ENCODE measurements around the gene LMBR1.
"Not testable (repeated sequence)": the region's sequence is repeated elsewhere in the genome, so short reads cannot be mapped to it uniquely, and the experiment has no call there.

LMBR1 gene

DNA sequence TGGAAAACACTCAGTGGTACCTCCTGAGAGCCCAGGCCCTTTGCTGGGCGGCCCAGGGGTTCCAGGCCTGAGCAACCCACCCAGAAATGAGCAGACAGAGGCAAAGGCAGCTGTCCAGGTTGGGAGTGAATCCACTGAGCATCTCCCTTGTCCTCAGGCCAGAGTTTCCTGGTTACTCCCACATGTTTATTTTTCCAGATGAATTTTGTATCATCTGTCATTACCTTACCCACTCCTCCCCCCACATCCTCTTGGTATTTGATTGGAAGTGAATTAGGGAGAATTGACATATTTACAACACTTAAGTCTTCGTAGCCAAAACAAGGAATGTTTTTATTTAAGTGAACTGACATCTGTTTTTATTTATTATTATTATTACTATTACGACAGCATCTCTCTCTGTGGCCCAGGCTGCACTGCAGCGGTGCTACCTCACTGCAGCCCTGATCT is 13.2 kb upstream of the LMBR1 start:
- no peaks in the 10 kb centered on the region for H3K9me3 ChIP-seq (ENCODE audit: control extremely low read depth in 1 of 5, control insufficient read depth in 4 of 5, insufficient read depth in 2 of 5, low read depth in 1 of 5, low read length in 4 of 5)
- H3K36me3 ChIP-seq (ENCODE audit: control insufficient read depth in 4 of 4, insufficient read depth in 4 of 4, low read length in 3 of 4), result no peaks in the 10 kb centered on the region
- no peak for DNase-seq
- no peaks in the 10 kb centered on the region for H3K27me3 ChIP-seq (replicated peaks in 2 of 5; ENCODE audit: control insufficient read depth in 4 of 5, insufficient read depth in 5 of 5, low read length in 4 of 5)
- CTCF ChIA-PET, result interaction anchor here (1.1 to 2.1 kb wide), 2 partner anchors 20 to 42 kb away, joined by 3 to 4 read pairs; no protein-coding TSS in a partner anchor
- H3K4me3 ChIP-seq (ENCODE audit: control insufficient read depth in 1 of 7, extremely low read depth in 1 of 7, insufficient read depth in 4 of 7, low read depth in 2 of 7, low read length in 6 of 7), result no peak overlapping the region
- no peak overlapping the region for H3K27ac ChIP-seq (ENCODE audit: insufficient read depth in 1 of 2, low read depth in 1 of 2, low read length in 2 of 2, poor library complexity in 1 of 2, severe bottlenecking in 2 of 2)
- WGBS (ENCODE audit: insufficient coverage), result 94% methylated on average over 3 of the region's 4 CpGs
- H3K4me1 ChIP-seq (ENCODE audit: control extremely low read depth in 1 of 4, control insufficient read depth in 4 of 4, insufficient read depth in 4 of 4, low read length in 3 of 4), result peaks cover 0 to 3% (median under 1%) of the 10 kb centered on the region in 4 experiments
- POLR2A ChIA-PET, result no interaction called here

DNA sequence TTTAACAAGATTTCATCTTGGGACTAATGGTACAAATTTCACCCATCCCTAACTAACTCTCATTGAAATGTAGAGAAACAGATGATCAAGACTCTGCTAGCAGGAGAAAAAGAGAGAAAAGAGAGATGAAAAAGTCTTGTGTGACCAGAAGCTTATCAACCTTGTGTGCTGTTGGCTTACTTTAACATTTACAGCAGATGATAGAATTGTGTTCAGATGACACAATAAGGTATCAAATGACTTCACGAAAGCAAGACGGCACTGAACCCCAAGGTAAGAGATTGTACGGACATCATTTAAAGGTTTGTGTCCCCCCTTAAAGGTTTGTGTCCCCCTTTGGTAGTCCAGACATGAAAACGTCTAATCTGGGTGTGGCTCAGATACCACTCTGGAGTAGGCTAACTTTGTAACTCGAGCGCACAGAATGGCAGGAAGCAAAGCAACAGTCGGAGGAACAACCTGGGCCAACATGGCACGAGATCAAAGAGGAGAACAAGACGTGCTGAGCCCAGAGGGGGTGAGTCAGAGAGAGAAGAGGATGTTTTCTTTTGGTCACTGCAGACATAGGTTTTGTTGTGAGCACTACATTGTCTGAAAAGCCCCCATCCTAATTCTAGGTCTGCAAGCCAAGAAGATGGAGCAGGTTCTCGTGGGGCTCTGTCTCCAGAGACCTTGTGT is 10.4 kb upstream of the LMBR1 start:
- Histone ChIP-seq H3K4me3 (ENCODE audit: control insufficient read depth in 1 of 7, extremely low read depth in 1 of 7, insufficient read depth in 4 of 7, low read depth in 2 of 7, low read length in 6 of 7) (no peak overlapping the region), H3K27me3 (replicated peaks in 2 of 5; ENCODE audit: control insufficient read depth in 4 of 5, insufficient read depth in 5 of 5, low read length in 4 of 5) (peaks cover 0 to 1% (median 0%) of the 10 kb centered on the region in 5 experiments), H3K27ac (ENCODE audit: insufficient read depth in 1 of 2, low read depth in 1 of 2, low read length in 2 of 2, poor library complexity in 1 of 2, severe bottlenecking in 2 of 2) (no peak overlapping the region), H3K9me3 (ENCODE audit: control extremely low read depth in 1 of 5, control insufficient read depth in 4 of 5, insufficient read depth in 2 of 5, low read depth in 1 of 5, low read length in 4 of 5) (no peaks in the 10 kb centered on the region), H3K36me3 (ENCODE audit: control insufficient read depth in 4 of 4, insufficient read depth in 4 of 4, low read length in 3 of 4) (no peaks in the 10 kb centered on the region), H3K4me1 (ENCODE audit: control extremely low read depth in 1 of 4, control insufficient read depth in 4 of 4, insufficient read depth in 4 of 4, low read length in 3 of 4) (no peaks in the 10 kb centered on the region)
- peak in 2 of 3 donors; percentile 30 to 35 for DNase-seq
- 72% methylated on average over 10 of the region's 10 CpGs for WGBS (ENCODE audit: insufficient coverage)
- POLR2A ChIA-PET, result no interaction called here
- CTCF ChIA-PET, result interaction anchor here (1.2 kb wide), 1 partner anchor 10 kb away, joined by 4 read pairs; no protein-coding TSS in a partner anchor

DNA sequence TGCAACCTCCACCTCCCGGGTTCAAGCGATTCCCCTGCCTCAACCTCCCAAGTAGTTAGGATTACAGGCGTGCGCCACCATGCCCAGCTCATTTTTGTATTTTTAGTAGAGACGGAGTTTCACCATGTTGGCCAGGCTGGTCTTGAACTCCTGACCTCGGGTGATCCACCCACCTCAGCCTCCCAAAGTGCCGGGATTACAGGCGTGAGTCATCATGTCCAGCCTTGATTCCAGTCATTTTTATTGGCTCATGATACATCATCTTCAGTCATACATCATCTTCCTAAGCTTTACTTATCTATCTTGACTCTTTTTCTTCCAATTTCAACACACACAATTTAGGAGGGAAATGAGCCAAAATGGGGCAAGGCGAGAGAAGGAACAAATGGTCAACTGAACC is 7.1 kb upstream of the LMBR1 start:
- CTCF ChIA-PET, result not testable (repeated sequence)

DNA sequence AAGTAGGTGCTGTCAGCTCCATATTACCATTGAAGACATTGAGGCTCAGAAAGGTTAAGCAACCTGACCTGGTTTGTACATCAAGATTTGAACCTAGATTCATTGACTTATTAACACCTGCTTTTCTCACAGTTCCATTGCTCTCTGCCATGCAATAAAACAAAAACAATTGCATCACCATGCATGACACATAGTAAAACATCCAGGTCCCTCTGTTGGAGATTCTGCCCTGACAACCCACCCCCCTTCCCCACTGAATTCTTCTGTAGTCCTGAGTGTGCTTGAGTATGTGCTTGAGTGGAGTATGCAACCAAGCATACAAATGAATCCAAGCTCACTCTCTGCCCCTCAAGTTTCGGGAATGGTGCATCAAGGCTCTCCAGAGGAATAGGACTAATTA is 6.0 kb upstream of the LMBR1 start:
- no peaks in the 10 kb centered on the region for H3K9me3 ChIP-seq (ENCODE audit: control extremely low read depth in 1 of 5, control insufficient read depth in 4 of 5, insufficient read depth in 2 of 5, low read depth in 1 of 5, low read length in 4 of 5)
- ChIA-PET POLR2A (no interaction called here), CTCF (interaction anchor here (0.9 kb wide), 1 partner anchor 70 kb away, joined by 4 read pairs; no protein-coding TSS in a partner anchor)
- no peak overlapping the region for H3K4me3 ChIP-seq (ENCODE audit: control insufficient read depth in 1 of 7, extremely low read depth in 1 of 7, insufficient read depth in 4 of 7, low read depth in 2 of 7, low read length in 6 of 7)
- peaks cover 8 to 32% (median 21%) of the 10 kb centered on the region in 4 experiments for H3K4me1 ChIP-seq (ENCODE audit: control extremely low read depth in 1 of 4, control insufficient read depth in 4 of 4, insufficient read depth in 4 of 4, low read length in 3 of 4)
- WGBS (ENCODE audit: insufficient coverage), result 100% methylated on average over 1 of the region's 1 CpG
- H3K27me3 ChIP-seq (replicated peaks in 2 of 5; ENCODE audit: control insufficient read depth in 4 of 5, insufficient read depth in 5 of 5, low read length in 4 of 5), result peaks cover 0 to 1% (median 0%) of the 10 kb centered on the region in 5 experiments
- no peak for DNase-seq
- H3K36me3 ChIP-seq (ENCODE audit: control insufficient read depth in 4 of 4, insufficient read depth in 4 of 4, low read length in 3 of 4), result no peaks in the 10 kb centered on the region
- H3K27ac ChIP-seq (ENCODE audit: insufficient read depth in 1 of 2, low read depth in 1 of 2, low read length in 2 of 2, poor library complexity in 1 of 2, severe bottlenecking in 2 of 2), result no peak overlapping the region

More for the DNA sequence above, 7.1 kb upstream of the LMBR1 start:
- H3K9me3 ChIP-seq (ENCODE audit: control extremely low read depth in 1 of 5, control insufficient read depth in 4 of 5, insufficient read depth in 2 of 5, low read depth in 1 of 5, low read length in 4 of 5); POLR2A ChIA-PET; H3K4me3 ChIP-seq (ENCODE audit: control insufficient read depth in 1 of 7, extremely low read depth in 1 of 7, insufficient read depth in 4 of 7, low read depth in 2 of 7, low read length in 6 of 7); H3K36me3 ChIP-seq (ENCODE audit: control insufficient read depth in 4 of 4, insufficient read depth in 4 of 4, low read length in 3 of 4); DNase-seq; H3K27me3 ChIP-seq (replicated peaks in 2 of 5; ENCODE audit: control insufficient read depth in 4 of 5, insufficient read depth in 5 of 5, low read length in 4 of 5); H3K27ac ChIP-seq (ENCODE audit: insufficient read depth in 1 of 2, low read depth in 1 of 2, low read length in 2 of 2, poor library complexity in 1 of 2, severe bottlenecking in 2 of 2): not testable (repeated sequence)
- H3K4me1 ChIP-seq (ENCODE audit: control extremely low read depth in 1 of 4, control insufficient read depth in 4 of 4, insufficient read depth in 4 of 4, low read length in 3 of 4), result peaks cover 8 to 21% (median 14%) of the 10 kb centered on the region in 4 experiments
- WGBS (ENCODE audit: insufficient coverage), result 97% methylated on average over 7 of the region's 9 CpGs

DNA sequence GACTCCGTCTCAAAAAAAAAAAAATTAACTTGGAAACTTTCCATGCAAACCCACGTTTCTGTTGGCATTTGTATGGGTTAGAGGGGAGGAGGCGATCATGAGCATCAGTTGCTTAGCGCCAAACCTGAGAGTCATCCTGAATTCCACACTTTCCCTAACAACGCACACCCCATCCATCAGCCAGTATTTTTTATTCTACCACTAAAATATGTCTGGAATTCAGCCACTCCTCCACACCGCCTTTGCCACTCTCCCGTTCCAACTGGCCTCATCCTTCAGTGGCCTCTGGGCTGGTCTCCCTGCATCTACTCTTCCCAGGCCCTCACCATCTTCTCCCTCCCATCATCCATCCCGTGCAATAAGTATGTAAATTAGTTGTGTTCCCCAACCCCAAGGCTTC is 4.7 kb upstream of the LMBR1 start:
- Histone ChIP-seq H3K4me1 (ENCODE audit: control extremely low read depth in 1 of 4, control insufficient read depth in 4 of 4, insufficient read depth in 4 of 4, low read length in 3 of 4) (peaks cover 8 to 38% (median 28%) of the 10 kb centered on the region in 4 experiments), H3K27ac (ENCODE audit: insufficient read depth in 1 of 2, low read depth in 1 of 2, low read length in 2 of 2, poor library complexity in 1 of 2, severe bottlenecking in 2 of 2) (no peak overlapping the region), H3K4me3 (ENCODE audit: control insufficient read depth in 1 of 7, extremely low read depth in 1 of 7, insufficient read depth in 4 of 7, low read depth in 2 of 7, low read length in 6 of 7) (no peak overlapping the region), H3K36me3 (ENCODE audit: control insufficient read depth in 4 of 4, insufficient read depth in 4 of 4, low read length in 3 of 4) (no peaks in the 10 kb centered on the region), H3K27me3 (replicated peaks in 2 of 5; ENCODE audit: control insufficient read depth in 4 of 5, insufficient read depth in 5 of 5, low read length in 4 of 5) (peaks cover 0 to 1% (median 0%) of the 10 kb centered on the region in 5 experiments), H3K9me3 (ENCODE audit: control extremely low read depth in 1 of 5, control insufficient read depth in 4 of 5, insufficient read depth in 2 of 5, low read depth in 1 of 5, low read length in 4 of 5) (no peaks in the 10 kb centered on the region)
- DNase-seq, result no peak
- whole genome bisulfite sequencing (ENCODE audit: insufficient coverage), result 90% methylated on average over 5 of the region's 8 CpGs
- CTCF ChIA-PET, result no interaction called here
- POLR2A ChIA-PET, result no interaction called here

DNA sequence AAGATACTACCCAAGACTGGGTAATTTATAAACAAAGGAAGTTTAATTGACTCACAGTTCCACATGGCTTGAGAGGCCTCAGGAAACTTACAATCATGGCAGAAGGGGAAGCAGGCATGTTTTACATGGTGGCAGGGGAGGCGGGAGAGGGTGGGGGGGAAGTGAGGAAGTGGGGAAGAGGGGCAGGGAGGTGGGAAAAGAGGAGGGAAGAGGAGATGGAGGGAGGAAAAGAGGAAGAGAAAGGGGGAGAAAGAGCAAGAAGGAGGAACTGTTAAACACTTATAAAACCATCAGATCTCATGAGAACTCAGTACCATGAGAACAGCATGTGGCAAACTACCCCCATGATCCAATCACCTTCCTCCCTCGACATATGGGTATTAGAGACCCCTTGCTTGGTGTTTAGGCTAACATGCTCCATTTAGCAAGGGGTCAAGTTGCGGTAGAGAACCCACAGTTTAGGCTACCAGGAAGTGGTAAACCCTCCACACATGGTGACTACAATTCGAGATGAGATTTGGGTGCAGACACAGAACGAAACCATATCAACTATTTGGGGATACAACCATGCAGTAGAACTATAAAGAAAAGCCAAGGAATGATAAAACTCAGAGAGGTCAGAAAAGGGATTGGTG is 3.5 kb upstream of the LMBR1 start:
- Histone ChIP-seq H3K27me3 (replicated peaks in 2 of 5; ENCODE audit: control insufficient read depth in 4 of 5, insufficient read depth in 5 of 5, low read length in 4 of 5) (peaks cover 0 to 1% (median 0%) of the 10 kb centered on the region in 5 experiments), H3K4me3 (ENCODE audit: control insufficient read depth in 1 of 7, extremely low read depth in 1 of 7, insufficient read depth in 4 of 7, low read depth in 2 of 7, low read length in 6 of 7) (no peak overlapping the region), H3K9me3 (ENCODE audit: control extremely low read depth in 1 of 5, control insufficient read depth in 4 of 5, insufficient read depth in 2 of 5, low read depth in 1 of 5, low read length in 4 of 5) (no peaks in the 10 kb centered on the region), H3K4me1 (ENCODE audit: control extremely low read depth in 1 of 4, control insufficient read depth in 4 of 4, insufficient read depth in 4 of 4, low read length in 3 of 4) (peaks cover 12 to 46% (median 34%) of the 10 kb centered on the region in 4 experiments), H3K27ac (ENCODE audit: insufficient read depth in 1 of 2, low read depth in 1 of 2, low read length in 2 of 2, poor library complexity in 1 of 2, severe bottlenecking in 2 of 2) (no peak overlapping the region), H3K36me3 (ENCODE audit: control insufficient read depth in 4 of 4, insufficient read depth in 4 of 4, low read length in 3 of 4) (no peaks in the 10 kb centered on the region)
- CTCF ChIA-PET, result interaction anchor here (0.5 kb wide), 1 partner anchor 1540 kb away, joined by 3 read pairs; no protein-coding TSS in a partner anchor
- DNase-seq, result peak in 1 of 3 donors; percentile 16
- POLR2A ChIA-PET, result interaction anchor here (1.0 kb wide), 1 partner anchor 8 kb away, joined by 3 read pairs; no protein-coding TSS in a partner anchor
- WGBS (ENCODE audit: insufficient coverage), result 85% methylated on average over 5 of the region's 5 CpGs

Measured in common myeloid progenitor, CD34-positive (primary cell).